Measurements from ENCODE around the gene VWA2.

VWA2 gene

DNA sequence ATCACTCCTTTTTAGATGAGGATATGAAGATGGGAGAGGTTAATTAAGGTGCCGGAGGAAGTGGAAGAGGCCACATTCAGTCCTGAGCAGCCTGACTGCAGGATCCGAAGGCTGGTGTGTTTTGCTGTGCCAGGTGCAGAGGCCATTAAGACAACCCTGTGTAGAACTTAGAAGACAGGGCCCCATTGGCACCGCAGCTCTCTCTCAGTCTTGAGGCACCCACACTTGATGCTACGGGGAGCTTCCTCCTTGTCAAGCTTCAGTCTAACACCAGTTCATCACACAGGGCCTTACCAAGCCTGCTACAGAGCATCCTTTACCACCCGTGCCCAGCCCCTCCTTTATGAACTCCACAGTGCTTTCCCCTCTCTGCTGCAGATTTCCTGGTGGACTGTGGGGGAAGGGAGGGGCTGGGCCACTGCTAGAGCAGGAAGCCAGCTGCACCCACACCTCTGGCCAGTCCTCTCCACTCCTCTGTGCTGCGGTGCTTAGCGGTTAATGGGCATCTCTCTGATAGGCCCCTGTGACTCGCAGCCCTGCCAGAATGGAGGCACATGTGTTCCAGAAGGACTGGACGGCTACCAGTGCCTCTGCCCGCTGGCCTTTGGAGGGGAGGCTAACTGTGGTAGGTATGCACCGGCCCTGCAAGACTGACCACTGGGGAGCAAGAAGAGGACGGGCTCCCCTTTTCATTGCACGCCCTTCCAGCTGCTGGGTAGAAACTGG lies 45.5 kb downstream of the VWA2 start:
- DNase-seq (ENCODE audit: low read depth): no peak
- TF ChIP-seq, protein P1, sequence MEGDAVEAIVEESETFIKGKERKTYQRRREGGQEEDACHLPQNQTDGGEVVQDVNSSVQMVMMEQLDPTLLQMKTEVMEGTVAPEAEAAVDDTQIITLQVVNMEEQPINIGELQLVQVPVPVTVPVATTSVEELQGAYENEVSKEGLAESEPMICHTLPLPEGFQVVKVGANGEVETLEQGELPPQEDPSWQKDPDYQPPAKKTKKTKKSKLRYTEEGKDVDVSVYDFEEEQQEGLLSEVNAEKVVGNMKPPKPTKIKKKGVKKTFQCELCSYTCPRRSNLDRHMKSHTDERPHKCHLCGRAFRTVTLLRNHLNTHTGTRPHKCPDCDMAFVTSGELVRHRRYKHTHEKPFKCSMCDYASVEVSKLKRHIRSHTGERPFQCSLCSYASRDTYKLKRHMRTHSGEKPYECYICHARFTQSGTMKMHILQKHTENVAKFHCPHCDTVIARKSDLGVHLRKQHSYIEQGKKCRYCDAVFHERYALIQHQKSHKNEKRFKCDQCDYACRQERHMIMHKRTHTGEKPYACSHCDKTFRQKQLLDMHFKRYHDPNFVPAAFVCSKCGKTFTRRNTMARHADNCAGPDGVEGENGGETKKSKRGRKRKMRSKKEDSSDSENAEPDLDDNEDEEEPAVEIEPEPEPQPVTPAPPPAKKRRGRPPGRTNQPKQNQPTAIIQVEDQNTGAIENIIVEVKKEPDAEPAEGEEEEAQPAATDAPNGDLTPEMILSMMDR (conservative IDR thresholded peaks at IDR 0.05; ENCODE audit: low read depth, low read length): no peak
- H3K4me3 ChIP-seq (ENCODE audit: low read length): no peak overlapping the region

DNA sequence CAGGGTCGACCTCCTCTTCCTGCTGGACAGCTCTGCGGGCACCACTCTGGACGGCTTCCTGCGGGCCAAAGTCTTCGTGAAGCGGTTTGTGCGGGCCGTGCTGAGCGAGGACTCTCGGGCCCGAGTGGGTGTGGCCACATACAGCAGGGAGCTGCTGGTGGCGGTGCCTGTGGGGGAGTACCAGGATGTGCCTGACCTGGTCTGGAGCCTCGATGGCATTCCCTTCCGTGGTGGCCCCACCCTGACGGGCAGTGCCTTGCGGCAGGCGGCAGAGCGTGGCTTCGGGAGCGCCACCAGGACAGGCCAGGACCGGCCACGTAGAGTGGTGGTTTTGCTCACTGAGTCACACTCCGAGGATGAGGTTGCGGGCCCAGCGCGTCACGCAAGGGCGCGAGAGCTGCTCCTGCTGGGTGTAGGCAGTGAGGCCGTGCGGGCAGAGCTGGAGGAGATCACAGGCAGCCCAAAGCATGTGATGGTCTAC lies 46.9 kb downstream of the VWA2 start:
- H3K4me3 ChIP-seq (ENCODE audit: low read length): no peak overlapping the region
- DNase-seq (ENCODE audit: low read depth): no peak
- TF ChIP-seq, protein P1 (conservative IDR thresholded peaks at IDR 0.05; ENCODE audit: low read depth, low read length): no peak

DNA sequence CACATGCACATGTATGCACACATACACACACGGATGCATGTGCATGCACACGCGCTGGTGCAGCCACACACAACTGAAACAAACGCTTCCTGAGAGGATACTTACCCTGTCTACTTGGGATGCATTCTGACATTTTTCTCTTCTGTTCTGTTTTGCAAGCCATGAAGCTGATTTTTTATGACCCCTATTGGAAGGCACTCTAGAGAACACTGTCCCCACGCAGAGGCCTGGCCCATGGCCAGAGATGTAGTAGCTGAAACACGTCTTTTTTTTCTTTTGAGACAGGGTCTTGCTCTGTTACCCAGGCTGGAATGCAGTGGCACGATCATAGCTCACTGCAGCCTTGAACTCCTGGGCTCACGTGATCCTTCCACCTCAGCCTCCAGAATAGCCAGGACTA lies 47.9 kb downstream of the VWA2 start:
- DNase-seq (ENCODE audit: low read depth): no peak
- no peak overlapping the region for H3K4me3 ChIP-seq (ENCODE audit: low read length)
- TF ChIP-seq, protein P1 (conservative IDR thresholded peaks at IDR 0.05; ENCODE audit: low read depth, low read length): no peak

DNA sequence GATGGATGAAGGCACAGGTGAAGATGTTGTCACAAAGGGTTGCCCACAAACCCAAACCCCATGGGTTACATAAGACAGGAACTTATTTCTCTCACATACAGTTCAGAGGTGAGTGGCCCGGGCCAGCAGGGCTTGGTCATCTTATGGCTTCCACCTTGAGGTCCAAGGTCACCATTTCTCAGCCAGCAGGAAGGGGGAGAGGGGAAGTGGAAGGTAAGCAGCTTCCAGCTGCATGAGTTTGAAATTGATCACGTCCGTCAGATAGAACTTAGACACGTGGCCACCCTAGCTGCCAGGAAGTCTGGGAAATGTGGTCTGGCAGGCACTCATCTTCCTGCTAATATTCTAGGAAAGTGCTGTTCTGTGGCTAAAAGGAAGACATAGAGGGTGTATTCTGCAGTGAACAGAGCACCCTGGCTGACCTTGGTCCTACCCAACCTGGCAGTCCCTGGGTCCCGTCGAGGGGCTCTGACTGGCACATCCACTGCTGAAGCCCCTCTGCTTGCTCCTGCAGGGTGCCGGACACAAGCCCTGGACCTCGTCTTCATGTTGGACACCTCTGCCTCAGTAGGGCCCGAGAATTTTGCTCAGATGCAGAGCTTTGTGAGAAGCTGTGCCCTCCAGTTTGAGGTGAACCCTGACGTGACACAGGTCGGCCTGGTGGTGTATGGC lies 49.5 kb downstream of the VWA2 start:
- TF ChIP-seq, protein P1 (conservative IDR thresholded peaks at IDR 0.05; ENCODE audit: low read depth, low read length): no peak
- no peak overlapping the region for H3K4me3 ChIP-seq (ENCODE audit: low read length)
- no peak for DNase-seq (ENCODE audit: low read depth)

DNA sequence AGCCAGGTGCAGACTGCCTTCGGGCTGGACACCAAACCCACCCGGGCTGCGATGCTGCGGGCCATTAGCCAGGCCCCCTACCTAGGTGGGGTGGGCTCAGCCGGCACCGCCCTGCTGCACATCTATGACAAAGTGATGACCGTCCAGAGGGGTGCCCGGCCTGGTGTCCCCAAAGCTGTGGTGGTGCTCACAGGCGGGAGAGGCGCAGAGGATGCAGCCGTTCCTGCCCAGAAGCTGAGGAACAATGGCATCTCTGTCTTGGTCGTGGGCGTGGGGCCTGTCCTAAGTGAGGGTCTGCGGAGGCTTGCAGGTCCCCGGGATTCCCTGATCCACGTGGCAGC lies 50.0 kb downstream of the VWA2 start:
- H3K4me3 ChIP-seq (ENCODE audit: low read length): no peak overlapping the region
- TF ChIP-seq, protein P1 (conservative IDR thresholded peaks at IDR 0.05; ENCODE audit: low read depth, low read length): no peak
- DNase-seq (ENCODE audit: low read depth): no peak

DNA sequence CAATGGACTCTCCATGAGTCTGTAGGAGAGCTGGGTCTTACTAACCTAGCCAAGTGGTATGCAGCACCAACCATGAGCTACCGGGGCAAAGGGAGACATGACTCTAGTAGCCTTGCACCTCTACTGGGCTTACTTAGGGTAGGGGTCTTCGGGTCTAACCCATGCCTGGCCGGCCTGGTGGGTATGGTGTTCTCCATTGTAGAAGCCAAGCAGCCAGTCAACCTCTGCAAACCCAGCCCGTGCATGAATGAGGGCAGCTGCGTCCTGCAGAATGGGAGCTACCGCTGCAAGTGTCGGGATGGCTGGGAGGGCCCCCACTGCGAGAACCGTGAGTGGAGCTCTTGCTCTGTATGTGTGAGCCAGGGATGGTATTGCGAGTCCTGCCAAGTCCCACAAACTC lies 51.0 kb downstream of the VWA2 start:
- no peak overlapping the region for H3K4me3 ChIP-seq (ENCODE audit: low read length)
- DNase-seq (ENCODE audit: low read depth): no peak
- TF ChIP-seq, protein P1 (conservative IDR thresholded peaks at IDR 0.05; ENCODE audit: low read depth, low read length): no peak

DNA sequence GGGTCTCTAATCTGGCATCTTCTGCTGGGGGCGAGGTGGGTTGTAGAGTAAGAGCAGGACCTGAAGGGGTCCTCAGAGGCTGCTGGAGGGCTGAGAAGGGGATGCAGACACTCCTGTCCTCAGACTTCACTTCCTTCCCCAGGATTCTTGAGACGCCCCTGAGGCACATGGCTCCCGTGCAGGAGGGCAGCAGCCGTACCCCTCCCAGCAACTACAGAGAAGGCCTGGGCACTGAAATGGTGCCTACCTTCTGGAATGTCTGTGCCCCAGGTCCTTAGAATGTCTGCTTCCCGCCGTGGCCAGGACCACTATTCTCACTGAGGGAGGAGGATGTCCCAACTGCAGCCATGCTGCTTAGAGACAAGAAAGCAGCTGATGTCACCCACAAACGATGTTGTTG lies 52.0 kb downstream of the VWA2 start:
- TF ChIP-seq, protein P1 (conservative IDR thresholded peaks at IDR 0.05; ENCODE audit: low read depth, low read length): no peak
- no peak overlapping the region for H3K4me3 ChIP-seq (ENCODE audit: low read length)
- DNase-seq (ENCODE audit: low read depth): no peak

Data from retinal pigment epithelial cell (primary cell).